Muscle of arm (tissue), 12 donors: ENCODE measurements around the gene GCAT. TPM values are rescaled to one million over a fixed set of nuclear protein-coding genes. Genes with fewer than 3 reads are reported as not detected.
"Not testable (repeated sequence)": the region's sequence is repeated elsewhere in the genome, so short reads cannot be mapped to it uniquely, and the experiment has no call there.

Source experiments
- DNase-seq: peaks from one replicate; pipeline ENCODE4 v3.0.0-alpha.2; 2013
- polyA plus RNA-seq, 12 donors: library from polyadenylated mRNA; unstranded; fragments of 120-200 nt; gene quantifications; one replicate each; pipeline ENCODE4 v1.2.1, GENCODE V29; 2013; ENCODE audit not compliant: insufficient read length in 12 of 12

GCAT gene
- polyA plus RNA-seq, 12 donors: 3.6 to 6.3 (median 5.2) TPM; not detected in 2

GRCh38 chr22:37781434-37782059 is 26.2 kb upstream of the GCAT start:
- no peak for DNase-seq

- no peak for DNase-seq
Measured at GRCh38 chr22:37782340-37783168, 25.2 kb upstream of the GCAT start.

GRCh38 chr22:37784829-37785495 is 22.8 kb upstream of the GCAT start:
- DNase-seq: no peak

- no peak for DNase-seq
Measured at GRCh38 chr22:37790234-37790633, 17.5 kb upstream of the GCAT start.

GRCh38 chr22:37792494-37792893 is 15.2 kb upstream of the GCAT start:
- DNase-seq: no peak

GRCh38 chr22:37794376-37794775 is 13.4 kb upstream of the GCAT start:
- no peak for DNase-seq

GRCh38 chr22:37796079-37796478 is 11.7 kb upstream of the GCAT start:
- no peak for DNase-seq

- not testable (repeated sequence) for DNase-seq
Measured at GRCh38 chr22:37797259-37797658, 10.5 kb upstream of the GCAT start.

- DNase-seq: no peak
Measured at GRCh38 chr22:37797874-37798500, 9.7 kb upstream of the GCAT start.

- DNase-seq: not testable (repeated sequence)
Measured at GRCh38 chr22:37799979-37800378, 7.8 kb upstream of the GCAT start.

- DNase-seq: no peak
Measured at GRCh38 chr22:37801946-37802309, 5.8 kb upstream of the GCAT start.

GRCh38 chr22:37802310-37803194 is 5.2 kb upstream of the GCAT start:
- no peak for DNase-seq

GRCh38 chr22:37803195-37803638 is 4.5 kb upstream of the GCAT start:
- no peak for DNase-seq

- no peak for DNase-seq
Measured at GRCh38 chr22:37803639-37804351, 3.9 kb upstream of the GCAT start.

- no peak for DNase-seq
Measured at GRCh38 chr22:37804352-37804880, 3.3 kb upstream of the GCAT start.

GRCh38 chr22:37804881-37805809 is 2.6 kb upstream of the GCAT start:
- peak; percentile 93 for DNase-seq

GRCh38 chr22:37805810-37806277 is 1.9 kb upstream of the GCAT start:
- no peak for DNase-seq

- no peak for DNase-seq
Measured at GRCh38 chr22:37806409-37807333, 1.1 kb upstream of the GCAT start.
